ENCODE results near the gene TPBGL.

GRCh38 chr11:75270896-75271418 lies 30.4 kb downstream of the TPBGL start:
- TF ChIP-seq, protein P1, sequence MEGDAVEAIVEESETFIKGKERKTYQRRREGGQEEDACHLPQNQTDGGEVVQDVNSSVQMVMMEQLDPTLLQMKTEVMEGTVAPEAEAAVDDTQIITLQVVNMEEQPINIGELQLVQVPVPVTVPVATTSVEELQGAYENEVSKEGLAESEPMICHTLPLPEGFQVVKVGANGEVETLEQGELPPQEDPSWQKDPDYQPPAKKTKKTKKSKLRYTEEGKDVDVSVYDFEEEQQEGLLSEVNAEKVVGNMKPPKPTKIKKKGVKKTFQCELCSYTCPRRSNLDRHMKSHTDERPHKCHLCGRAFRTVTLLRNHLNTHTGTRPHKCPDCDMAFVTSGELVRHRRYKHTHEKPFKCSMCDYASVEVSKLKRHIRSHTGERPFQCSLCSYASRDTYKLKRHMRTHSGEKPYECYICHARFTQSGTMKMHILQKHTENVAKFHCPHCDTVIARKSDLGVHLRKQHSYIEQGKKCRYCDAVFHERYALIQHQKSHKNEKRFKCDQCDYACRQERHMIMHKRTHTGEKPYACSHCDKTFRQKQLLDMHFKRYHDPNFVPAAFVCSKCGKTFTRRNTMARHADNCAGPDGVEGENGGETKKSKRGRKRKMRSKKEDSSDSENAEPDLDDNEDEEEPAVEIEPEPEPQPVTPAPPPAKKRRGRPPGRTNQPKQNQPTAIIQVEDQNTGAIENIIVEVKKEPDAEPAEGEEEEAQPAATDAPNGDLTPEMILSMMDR (IDR thresholded peaks at IDR 0.05; ENCODE audit: insufficient read depth, low read depth, low read length) = peak; percentile 38
- no peak for TF ChIP-seq EZH2 (IDR thresholded peaks at IDR 0.05; ENCODE audit: insufficient read depth, low read length)

Data from astrocyte (in vitro differentiated cells and primary cell).